ENCODE measurements around the gene ERCC8.
"Not testable (repeated sequence)": the region's sequence is repeated elsewhere in the genome, so short reads cannot be mapped to it uniquely, and the experiment has no call there.

Gene ERCC8

DNA sequence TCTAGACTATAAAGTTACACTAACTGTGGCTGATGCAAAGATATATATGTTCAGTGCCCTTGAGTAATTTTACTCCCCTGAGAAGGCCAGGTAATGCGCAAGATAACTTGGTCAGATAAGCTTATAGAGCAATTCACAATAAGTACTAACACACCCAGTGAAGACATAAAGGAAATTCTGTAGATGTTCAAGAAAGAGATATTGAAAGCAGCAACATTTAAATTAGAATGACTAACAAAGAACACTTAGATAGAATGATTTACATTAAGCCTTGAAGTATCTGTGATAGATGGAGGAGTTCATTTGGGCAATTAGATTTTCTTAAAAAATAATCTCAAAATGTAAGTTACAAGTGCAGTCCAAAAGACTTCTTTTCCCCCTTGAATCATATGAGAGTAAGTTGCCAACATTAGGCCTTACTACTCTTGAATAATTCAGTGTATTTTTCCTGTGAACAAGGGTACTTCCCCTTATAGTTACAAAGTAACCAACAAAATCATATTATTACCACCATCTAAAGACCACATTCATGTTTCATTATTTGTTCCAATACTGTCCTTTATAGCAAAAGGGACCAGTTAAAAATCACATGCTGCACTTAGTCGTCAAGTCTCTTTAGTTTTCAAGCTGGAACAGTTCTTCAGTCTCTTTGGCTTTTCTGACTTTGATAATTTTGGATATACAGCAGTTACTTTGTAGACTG is 56.4 kb downstream of the ERCC8 start:
- TF ChIP-seq, protein P1, sequence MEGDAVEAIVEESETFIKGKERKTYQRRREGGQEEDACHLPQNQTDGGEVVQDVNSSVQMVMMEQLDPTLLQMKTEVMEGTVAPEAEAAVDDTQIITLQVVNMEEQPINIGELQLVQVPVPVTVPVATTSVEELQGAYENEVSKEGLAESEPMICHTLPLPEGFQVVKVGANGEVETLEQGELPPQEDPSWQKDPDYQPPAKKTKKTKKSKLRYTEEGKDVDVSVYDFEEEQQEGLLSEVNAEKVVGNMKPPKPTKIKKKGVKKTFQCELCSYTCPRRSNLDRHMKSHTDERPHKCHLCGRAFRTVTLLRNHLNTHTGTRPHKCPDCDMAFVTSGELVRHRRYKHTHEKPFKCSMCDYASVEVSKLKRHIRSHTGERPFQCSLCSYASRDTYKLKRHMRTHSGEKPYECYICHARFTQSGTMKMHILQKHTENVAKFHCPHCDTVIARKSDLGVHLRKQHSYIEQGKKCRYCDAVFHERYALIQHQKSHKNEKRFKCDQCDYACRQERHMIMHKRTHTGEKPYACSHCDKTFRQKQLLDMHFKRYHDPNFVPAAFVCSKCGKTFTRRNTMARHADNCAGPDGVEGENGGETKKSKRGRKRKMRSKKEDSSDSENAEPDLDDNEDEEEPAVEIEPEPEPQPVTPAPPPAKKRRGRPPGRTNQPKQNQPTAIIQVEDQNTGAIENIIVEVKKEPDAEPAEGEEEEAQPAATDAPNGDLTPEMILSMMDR (IDR thresholded peaks at IDR 0.05; ENCODE audit: low read length, missing control alignments) = no peak
- no peak overlapping the region for H3K4me3 ChIP-seq (replicated peaks; ENCODE audit: low read depth, low read length)
- no peak for DNase-seq (ENCODE audit: low read depth)

DNA sequence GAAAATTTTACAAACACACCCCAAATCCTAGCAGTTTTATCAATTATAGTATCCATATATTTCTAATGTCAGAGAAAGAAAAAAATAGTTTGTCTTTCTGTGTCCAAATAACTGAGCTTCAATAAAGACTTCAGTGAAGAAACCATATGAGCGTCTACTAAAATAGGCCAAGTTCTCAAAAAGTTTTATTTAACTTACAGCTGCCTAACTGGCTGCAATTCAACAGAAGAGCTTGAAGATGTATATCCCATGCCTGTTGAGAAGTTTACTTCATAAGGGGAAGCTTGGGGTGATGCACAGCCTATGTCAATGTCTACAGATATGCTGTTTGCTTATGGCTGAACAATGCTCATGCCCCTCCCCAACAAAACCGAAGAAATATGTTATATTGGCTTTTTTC is 57.1 kb downstream of the ERCC8 start:
- TF ChIP-seq, protein P1 (IDR thresholded peaks at IDR 0.05; ENCODE audit: low read length, missing control alignments) = no peak
- H3K4me3 ChIP-seq (replicated peaks; ENCODE audit: low read depth, low read length) = no peak overlapping the region
- DNase-seq (ENCODE audit: low read depth) = no peak

DNA sequence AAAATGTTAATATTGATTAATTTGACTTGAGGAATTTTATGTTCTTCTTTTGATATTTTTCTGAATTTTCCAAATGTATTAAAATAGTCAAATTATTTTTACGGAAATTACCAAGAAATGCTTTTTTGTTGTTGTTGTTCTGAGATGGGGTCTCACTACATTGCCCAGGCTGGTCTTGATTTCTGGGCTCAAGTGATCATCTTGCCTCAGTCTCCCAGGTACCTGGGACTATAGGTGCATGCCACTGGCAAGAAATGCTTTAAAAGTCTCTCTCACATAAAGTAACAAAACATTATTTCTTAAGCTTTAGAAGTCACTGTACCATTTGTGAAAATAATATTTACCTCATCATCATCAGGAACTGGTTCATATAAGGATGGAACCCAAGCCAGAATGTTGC is 57.8 kb downstream of the ERCC8 start:
- no peak for DNase-seq (ENCODE audit: low read depth)
- TF ChIP-seq, protein P1 (IDR thresholded peaks at IDR 0.05; ENCODE audit: low read length, missing control alignments) = no peak
- H3K4me3 ChIP-seq (replicated peaks; ENCODE audit: low read depth, low read length) = no peak overlapping the region

DNA sequence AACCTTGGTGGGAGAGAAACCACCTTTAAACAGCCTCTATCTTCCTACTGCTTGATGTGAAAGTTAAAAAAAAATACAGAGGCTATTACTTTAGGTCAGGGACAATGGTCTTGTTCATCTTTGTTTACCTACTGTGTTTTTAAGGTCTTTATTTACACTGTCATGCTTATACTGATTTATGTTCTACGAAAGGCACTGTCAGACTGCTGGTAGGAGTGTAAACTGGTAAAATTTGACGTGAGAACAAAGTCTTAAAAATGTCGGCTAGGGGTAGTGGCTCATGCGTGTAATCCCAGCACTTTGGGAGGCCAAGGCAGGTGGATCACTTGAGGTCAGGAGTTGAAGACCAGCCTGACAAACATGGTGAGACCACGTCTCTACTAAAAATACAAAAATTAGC is 58.7 kb downstream of the ERCC8 start:
- no peak overlapping the region for H3K4me3 ChIP-seq (replicated peaks; ENCODE audit: low read depth, low read length)
- DNase-seq (ENCODE audit: low read depth) = no peak
- TF ChIP-seq, protein P1 (IDR thresholded peaks at IDR 0.05; ENCODE audit: low read length, missing control alignments) = no peak

DNA sequence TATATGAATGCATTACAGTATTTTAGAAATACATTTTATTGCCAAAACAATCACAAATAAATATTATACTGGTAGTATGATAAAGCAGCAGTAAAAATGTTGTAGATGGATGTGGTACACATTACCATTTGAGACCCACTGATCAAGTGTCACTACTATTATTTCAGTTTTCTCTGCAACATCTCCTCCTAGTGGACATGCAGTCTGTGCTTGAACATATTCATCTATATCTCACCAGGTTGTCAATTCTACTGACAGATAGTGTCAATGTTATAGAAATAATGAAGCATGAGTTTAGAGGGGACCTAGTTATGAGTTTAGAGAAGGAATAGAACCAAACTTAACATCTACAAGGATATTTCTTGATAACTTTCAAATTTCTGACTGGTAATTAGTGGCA is 61.6 kb downstream of the ERCC8 start:
- peak; percentile 22 for DNase-seq (ENCODE audit: low read depth)
- no peak overlapping the region for H3K4me3 ChIP-seq (replicated peaks; ENCODE audit: low read depth, low read length)
- TF ChIP-seq, protein P1 (IDR thresholded peaks at IDR 0.05; ENCODE audit: low read length, missing control alignments) = peak; percentile 54

DNA sequence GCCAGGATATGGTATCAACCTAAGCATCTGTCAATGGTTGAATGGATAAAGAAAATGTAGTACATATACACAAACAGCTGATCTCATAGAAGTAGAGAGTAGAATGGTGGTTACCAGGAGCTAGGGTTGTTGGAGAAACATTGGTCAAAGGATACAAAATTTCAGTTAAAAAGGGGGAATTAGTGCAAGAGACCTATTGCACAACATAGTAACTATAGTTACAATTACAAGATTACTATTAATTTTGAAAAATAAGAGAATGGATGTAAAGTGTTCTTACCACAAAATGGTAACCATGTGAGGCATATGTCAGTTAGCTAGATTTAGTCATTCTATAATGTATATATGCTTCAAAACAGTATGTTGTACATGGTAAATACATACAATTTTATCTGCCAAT is 72.0 kb downstream of the ERCC8 start:
- no peak overlapping the region for H3K4me3 ChIP-seq (replicated peaks; ENCODE audit: low read depth, low read length)
- TF ChIP-seq, protein P1 (IDR thresholded peaks at IDR 0.05; ENCODE audit: low read length, missing control alignments) = no peak
- DNase-seq (ENCODE audit: low read depth) = no peak

DNA sequence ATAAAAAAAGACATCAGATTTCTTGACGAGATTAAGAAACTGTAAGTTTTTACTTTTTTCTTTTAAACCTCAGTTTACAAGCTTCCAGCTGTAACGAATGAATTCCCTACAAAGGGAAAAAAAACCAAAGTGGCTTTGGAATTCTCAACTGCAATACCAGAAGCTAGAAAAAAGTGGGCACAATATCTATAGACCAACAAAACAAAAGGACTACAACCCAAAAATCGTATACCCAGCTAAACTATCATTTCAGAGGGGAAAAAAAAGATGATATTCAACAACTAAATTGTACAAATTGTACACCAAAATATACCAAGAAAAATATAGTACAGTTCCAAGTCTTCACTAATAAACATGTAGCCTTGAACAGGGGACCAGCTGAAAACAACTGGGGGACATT is 74.0 kb downstream of the ERCC8 start:
- TF ChIP-seq, protein P1 (IDR thresholded peaks at IDR 0.05; ENCODE audit: low read length, missing control alignments) = no peak
- H3K4me3 ChIP-seq (replicated peaks; ENCODE audit: low read depth, low read length) = no peak overlapping the region
- DNase-seq (ENCODE audit: low read depth) = no peak

DNA sequence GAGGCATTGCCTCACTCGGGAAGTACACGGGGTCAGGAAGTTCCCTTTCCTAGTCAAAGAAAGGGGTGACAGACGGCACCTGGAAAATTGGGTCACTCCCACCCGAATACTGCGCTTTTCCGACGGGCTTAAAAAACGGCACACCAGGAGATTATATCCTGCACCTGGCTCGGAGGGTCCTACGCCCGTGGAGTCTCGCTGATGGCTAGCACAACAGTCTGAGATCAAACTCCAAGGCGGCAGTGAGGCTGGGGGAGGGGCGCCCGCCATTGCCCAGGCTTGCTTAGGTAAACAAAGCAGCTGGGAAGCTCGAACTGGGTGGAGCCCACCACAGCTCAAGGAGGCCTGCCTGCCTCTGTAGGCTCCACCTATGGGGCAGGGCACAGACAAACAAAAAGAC is 84.3 kb downstream of the ERCC8 start:
- not testable (repeated sequence) for DNase-seq (ENCODE audit: low read depth); H3K4me3 ChIP-seq (replicated peaks; ENCODE audit: low read depth, low read length)

All from fibroblast of pulmonary artery (primary cell).